ENCODE data around the gene NUDT16L1. TPM values are rescaled to one million over a fixed set of nuclear protein-coding genes. Genes with fewer than 3 reads are reported as not detected.

The NUDT16L1 gene
- polyA plus RNA-seq, 2 donors: 18.5 to 29.3 TPM

DNA sequence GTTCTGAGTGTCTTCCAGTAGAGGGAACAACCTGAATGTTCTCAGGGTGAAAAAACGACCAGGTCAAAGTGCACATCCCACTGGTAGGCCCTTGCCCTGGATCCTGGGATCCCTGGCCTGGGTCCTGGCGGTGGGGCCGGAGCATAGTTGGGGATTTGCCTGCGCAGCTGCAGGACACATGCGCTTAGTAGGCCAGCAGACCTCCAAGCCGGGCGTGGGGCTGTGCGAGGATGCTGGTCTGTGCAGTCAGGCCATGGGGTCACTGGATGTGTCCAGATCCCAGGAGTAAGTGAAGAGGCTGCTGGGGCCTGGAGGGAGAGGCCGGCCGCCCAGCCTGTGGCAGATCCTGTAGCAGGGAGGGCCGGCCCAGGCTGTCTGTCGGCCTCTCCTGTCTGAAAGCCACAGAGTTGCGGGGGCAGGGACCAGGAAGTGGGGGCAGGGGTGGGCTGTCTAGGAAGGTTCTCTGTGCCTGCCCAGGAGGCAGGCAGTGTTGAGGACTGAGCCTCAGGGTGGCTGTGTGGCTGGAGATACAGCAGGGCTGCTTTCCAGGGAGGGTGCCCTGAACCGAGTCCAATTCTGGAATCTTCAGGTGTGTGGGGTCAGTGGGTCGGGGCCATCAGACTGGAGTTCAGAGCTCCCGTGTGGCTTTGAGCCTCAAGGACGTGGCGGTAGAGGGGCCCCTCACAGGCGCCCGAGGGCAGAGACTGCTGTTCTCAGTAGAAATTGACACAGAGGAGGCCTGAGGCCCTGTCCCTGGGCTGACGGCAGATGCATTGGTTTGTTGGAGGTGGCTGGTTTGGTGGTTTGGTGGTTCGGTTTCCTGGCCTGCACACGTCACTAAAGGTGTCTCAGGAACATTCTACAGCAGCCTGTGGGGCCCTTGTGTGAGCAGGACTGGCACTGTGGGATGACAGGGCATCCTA is 17.2 kb upstream of the NUDT16L1 start:
- H3K27ac ChIP-seq (ENCODE audit: low read depth in 2 of 2, low read length in 1 of 2): peak overlapping the region; percentile 8 to 19
- H3K4me1 ChIP-seq (ENCODE audit: control insufficient read depth in 2 of 2, insufficient read depth in 2 of 2, low read length in 1 of 2): peaks cover 0 to 5% of the 10 kb centered on the region in 2 donors
- no peak overlapping the region for H3K4me3 ChIP-seq (ENCODE audit: low read depth in 1 of 2, low read length in 2 of 2)
- peaks cover 3 to 33% of the 10 kb centered on the region in 2 donors for H3K36me3 ChIP-seq (ENCODE audit: control insufficient read depth in 2 of 2, insufficient read depth in 2 of 2, low read length in 1 of 2)
- no peaks in the 10 kb centered on the region for H3K27me3 ChIP-seq (ENCODE audit: control insufficient read depth in 1 of 2, insufficient read depth in 2 of 2, low read length in 2 of 2)
- H3K9me3 ChIP-seq (ENCODE audit: control insufficient read depth in 2 of 2, insufficient read depth in 1 of 2, low read depth in 1 of 2, low read length in 1 of 2): no peaks in the 10 kb centered on the region
- WGBS, 2 donors: 81 to 84% methylated on average over 23 of the region's 23 CpGs

DNA sequence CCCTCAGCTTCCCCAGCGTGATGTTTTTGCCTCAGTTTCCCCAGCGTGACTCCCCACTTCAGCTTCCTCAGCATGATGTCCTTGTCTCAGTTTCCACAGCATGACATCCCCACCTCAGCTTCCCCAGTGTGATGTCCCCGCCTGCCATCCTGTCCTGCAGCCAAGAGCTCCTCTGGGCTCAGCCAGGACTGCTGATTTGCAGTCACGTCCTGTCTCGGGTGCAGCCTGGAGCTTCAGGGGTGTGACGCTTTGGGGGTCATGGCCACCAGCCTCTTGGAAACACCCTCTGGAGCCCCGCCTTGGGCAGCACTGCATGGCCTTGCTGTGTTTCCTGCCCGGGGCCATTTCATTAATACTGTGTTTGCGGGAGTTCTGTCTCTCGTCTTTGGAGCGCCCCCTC is 16.5 kb upstream of the NUDT16L1 start:
- Histone ChIP-seq H3K4me1 (ENCODE audit: control insufficient read depth in 2 of 2, insufficient read depth in 2 of 2, low read length in 1 of 2) (peaks cover 0 to 5% of the 10 kb centered on the region in 2 donors), H3K36me3 (ENCODE audit: control insufficient read depth in 2 of 2, insufficient read depth in 2 of 2, low read length in 1 of 2) (peaks cover 3 to 32% of the 10 kb centered on the region in 2 donors), H3K27ac (ENCODE audit: low read depth in 2 of 2, low read length in 1 of 2) (no peak overlapping the region), H3K4me3 (ENCODE audit: low read depth in 1 of 2, low read length in 2 of 2) (no peak overlapping the region), H3K9me3 (ENCODE audit: control insufficient read depth in 2 of 2, insufficient read depth in 1 of 2, low read depth in 1 of 2, low read length in 1 of 2) (no peaks in the 10 kb centered on the region), H3K27me3 (ENCODE audit: control insufficient read depth in 1 of 2, insufficient read depth in 2 of 2, low read length in 2 of 2) (no peaks in the 10 kb centered on the region)
- 74% methylated on average over 11 of the region's 11 CpGs for WGBS, 2 donors

DNA sequence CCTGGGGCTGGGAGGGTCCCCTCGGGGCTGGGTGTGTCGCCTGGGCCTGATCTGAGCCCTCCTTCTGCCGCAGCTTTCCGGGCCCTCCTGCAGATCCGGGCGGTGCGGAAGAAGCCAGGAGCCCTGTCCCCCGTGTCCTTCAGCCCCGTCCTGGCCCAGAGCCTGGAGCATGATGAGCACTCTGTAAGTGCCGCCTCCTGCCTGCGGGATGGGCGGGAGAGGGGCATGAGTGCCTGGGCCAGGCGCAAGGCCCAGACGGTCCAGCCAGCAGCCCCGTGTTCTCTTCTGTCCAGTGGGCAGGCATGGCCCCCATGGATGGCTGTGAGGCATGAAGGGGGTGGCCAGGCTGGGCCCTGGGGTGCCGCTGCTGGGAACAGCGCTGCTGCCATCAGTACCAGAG is 16.0 kb upstream of the NUDT16L1 start:
- peaks cover 3 to 32% of the 10 kb centered on the region in 2 donors for H3K36me3 ChIP-seq (ENCODE audit: control insufficient read depth in 2 of 2, insufficient read depth in 2 of 2, low read length in 1 of 2)
- H3K4me1 ChIP-seq (ENCODE audit: control insufficient read depth in 2 of 2, insufficient read depth in 2 of 2, low read length in 1 of 2): peaks cover 0 to 5% of the 10 kb centered on the region in 2 donors

DNA sequence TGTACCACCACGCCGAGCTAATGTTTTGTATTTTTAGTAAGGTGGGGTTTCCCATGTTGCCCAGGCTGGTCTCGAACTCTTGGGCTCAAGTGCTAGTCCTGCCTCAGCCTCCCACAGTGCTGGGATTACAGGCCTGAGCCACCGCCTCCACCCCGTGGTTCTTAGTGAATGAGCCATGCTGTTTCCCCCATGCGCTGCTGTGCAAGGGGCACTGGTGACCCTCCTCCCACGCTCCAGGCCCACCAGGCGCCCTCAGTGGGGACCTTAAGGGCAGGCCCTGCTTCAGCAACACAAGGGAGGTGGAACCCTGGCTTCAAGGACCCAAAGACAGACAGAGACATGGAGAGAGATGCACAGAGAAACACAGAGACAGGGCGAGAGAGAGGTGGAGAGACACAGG is 15.4 kb upstream of the NUDT16L1 start:
- Histone ChIP-seq H3K4me1 (ENCODE audit: control insufficient read depth in 2 of 2, insufficient read depth in 2 of 2, low read length in 1 of 2) (peaks cover 0 to 5% of the 10 kb centered on the region in 2 donors), H3K4me3 (ENCODE audit: low read depth in 1 of 2, low read length in 2 of 2) (no peak overlapping the region), H3K36me3 (ENCODE audit: control insufficient read depth in 2 of 2, insufficient read depth in 2 of 2, low read length in 1 of 2) (peaks cover 3 to 36% of the 10 kb centered on the region in 2 donors), H3K27ac (ENCODE audit: low read depth in 2 of 2, low read length in 1 of 2) (no peak overlapping the region), H3K27me3 (ENCODE audit: control insufficient read depth in 1 of 2, insufficient read depth in 2 of 2, low read length in 2 of 2) (no peaks in the 10 kb centered on the region), H3K9me3 (ENCODE audit: control insufficient read depth in 2 of 2, insufficient read depth in 1 of 2, low read depth in 1 of 2, low read length in 1 of 2) (no peaks in the 10 kb centered on the region)
- 93 to 96% methylated on average over 9 of the region's 9 CpGs for WGBS, 2 donors

More for the DNA sequence above, 16.0 kb upstream of the NUDT16L1 start:
- Histone ChIP-seq H3K27ac (ENCODE audit: low read depth in 2 of 2, low read length in 1 of 2) (no peak overlapping the region), H3K4me3 (ENCODE audit: low read depth in 1 of 2, low read length in 2 of 2) (no peak overlapping the region), H3K27me3 (ENCODE audit: control insufficient read depth in 1 of 2, insufficient read depth in 2 of 2, low read length in 2 of 2) (no peaks in the 10 kb centered on the region), H3K9me3 (ENCODE audit: control insufficient read depth in 2 of 2, insufficient read depth in 1 of 2, low read depth in 1 of 2, low read length in 1 of 2) (no peaks in the 10 kb centered on the region)
- WGBS, 2 donors: 82 to 85% methylated on average over 17 of the region's 17 CpGs

DNA sequence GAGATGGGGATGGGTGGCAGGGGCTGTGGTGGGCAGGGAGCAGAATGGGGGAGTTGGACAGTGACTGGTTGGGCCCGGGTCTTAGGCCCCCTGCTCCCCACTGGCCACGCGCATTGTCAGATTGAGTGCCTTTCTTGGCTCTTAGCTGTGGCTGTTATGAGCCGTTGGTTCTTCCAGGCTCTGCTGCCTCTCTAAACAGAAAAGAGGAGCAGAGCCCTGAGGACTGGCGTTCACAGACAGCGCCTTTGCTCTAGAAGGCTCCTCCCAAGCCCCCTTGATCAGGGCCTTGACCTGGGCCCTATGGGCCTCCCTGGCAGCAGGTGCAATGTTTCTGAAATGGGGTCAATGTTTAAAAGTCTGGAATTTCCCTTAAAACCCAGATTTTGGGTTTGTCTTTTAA is 14.8 kb upstream of the NUDT16L1 start:
- no peak overlapping the region for H3K4me3 ChIP-seq (ENCODE audit: low read depth in 1 of 2, low read length in 2 of 2)
- WGBS, 2 donors: 82 to 84% methylated on average over 6 of the region's 6 CpGs
- no peaks in the 10 kb centered on the region for H3K27me3 ChIP-seq (ENCODE audit: control insufficient read depth in 1 of 2, insufficient read depth in 2 of 2, low read length in 2 of 2)
- H3K27ac ChIP-seq (ENCODE audit: low read depth in 2 of 2, low read length in 1 of 2): no peak overlapping the region
- peaks cover 2 to 5% of the 10 kb centered on the region in 2 donors for H3K4me1 ChIP-seq (ENCODE audit: control insufficient read depth in 2 of 2, insufficient read depth in 2 of 2, low read length in 1 of 2)
- no peaks in the 10 kb centered on the region for H3K9me3 ChIP-seq (ENCODE audit: control insufficient read depth in 2 of 2, insufficient read depth in 1 of 2, low read depth in 1 of 2, low read length in 1 of 2)
- peaks cover 0 to 35% of the 10 kb centered on the region in 2 donors for H3K36me3 ChIP-seq (ENCODE audit: control insufficient read depth in 2 of 2, insufficient read depth in 2 of 2, low read length in 1 of 2)

DNA sequence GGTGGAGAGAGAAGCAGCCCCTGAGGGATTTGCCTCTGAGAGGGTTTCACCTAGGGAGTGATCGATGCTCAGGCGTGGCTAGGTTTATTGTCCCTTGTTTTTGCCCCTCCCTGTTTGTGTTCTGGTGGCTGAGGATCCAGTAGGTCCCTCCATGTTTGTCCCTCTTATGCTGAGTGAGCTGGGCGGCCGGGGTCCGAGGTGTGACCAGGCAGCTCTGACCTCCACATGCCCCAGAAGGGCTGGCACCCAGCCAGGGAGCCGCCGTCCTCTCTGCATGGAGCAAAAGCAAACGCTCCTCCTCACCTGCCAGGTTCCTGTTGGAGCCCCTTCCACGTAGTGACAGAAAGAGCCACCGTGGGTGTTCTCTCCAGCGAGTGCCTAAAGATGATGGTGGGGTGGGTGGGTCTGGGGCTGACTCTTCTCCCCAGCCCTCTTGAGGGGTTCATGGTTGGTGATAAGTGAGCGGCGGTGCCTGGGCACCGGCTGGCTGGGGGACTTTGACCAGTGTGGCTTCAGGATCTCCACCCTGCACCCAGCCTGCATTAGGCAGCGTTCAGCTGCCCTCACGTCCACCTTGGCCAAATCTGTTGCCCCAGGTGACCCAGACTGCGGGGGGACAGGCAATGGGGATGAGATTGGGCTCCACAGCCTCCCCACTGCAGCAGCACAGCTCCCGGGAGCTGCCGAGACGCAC is 14.1 kb upstream of the NUDT16L1 start:
- peaks cover 0 to 41% of the 10 kb centered on the region in 2 donors for H3K36me3 ChIP-seq (ENCODE audit: control insufficient read depth in 2 of 2, insufficient read depth in 2 of 2, low read length in 1 of 2)
- peaks cover 2 to 5% of the 10 kb centered on the region in 2 donors for H3K4me1 ChIP-seq (ENCODE audit: control insufficient read depth in 2 of 2, insufficient read depth in 2 of 2, low read length in 1 of 2)
- WGBS, 2 donors: 55 to 67% methylated on average over 20 of the region's 20 CpGs
- H3K4me3 ChIP-seq (ENCODE audit: low read depth in 1 of 2, low read length in 2 of 2): peak overlapping the region in 1 of 2 donors; percentile 3
- H3K27me3 ChIP-seq (ENCODE audit: control insufficient read depth in 1 of 2, insufficient read depth in 2 of 2, low read length in 2 of 2): no peaks in the 10 kb centered on the region
- H3K9me3 ChIP-seq (ENCODE audit: control insufficient read depth in 2 of 2, insufficient read depth in 1 of 2, low read depth in 1 of 2, low read length in 1 of 2): no peaks in the 10 kb centered on the region
- H3K27ac ChIP-seq (ENCODE audit: low read depth in 2 of 2, low read length in 1 of 2): peak overlapping the region; percentile 45 to 52

DNA sequence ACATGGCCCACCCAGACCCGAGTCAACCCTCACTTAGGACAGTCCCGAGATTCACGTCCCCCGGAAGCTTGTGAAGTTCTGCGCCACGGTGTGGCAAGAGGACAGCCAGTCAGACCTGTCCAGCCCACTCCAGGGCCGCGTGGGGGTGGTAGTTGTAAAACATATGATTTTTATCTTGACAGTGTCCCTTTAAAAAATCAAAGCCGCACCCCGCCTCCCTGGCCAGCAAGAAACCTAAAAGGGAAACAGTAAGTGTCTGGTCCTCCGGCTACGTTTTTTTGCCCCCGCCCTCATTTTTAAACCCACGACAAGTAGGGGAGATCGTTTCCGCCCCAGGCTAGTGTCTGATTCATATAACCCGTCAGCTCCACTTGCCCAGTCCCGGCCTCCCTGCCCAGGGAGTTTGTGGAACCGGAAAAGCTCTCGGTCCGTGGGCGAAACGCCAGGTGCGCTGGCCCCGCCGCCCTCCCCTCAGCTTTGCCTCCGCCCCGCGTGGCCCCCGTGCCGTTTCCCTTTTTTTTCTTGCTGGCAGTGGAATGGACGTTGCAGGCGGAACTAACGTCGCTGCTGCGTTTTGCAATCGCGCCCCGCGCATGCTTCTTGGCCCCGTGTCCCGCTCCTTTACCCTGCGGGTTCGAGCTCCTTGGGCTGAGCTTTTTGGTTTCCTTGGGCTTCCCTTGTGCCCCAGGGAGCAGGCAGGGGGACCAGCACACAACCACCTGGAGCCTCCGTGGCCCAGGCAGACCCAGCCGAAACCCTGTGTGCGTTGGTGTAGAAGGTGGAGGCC is 13.3 kb upstream of the NUDT16L1 start:
- Histone ChIP-seq H3K27ac (ENCODE audit: low read depth in 2 of 2, low read length in 1 of 2) (peak overlapping the region; percentile 45 to 52), H3K4me3 (ENCODE audit: low read depth in 1 of 2, low read length in 2 of 2) (peak overlapping the region; percentile 13 to 21), H3K9me3 (ENCODE audit: control insufficient read depth in 2 of 2, insufficient read depth in 1 of 2, low read depth in 1 of 2, low read length in 1 of 2) (no peaks in the 10 kb centered on the region), H3K36me3 (ENCODE audit: control insufficient read depth in 2 of 2, insufficient read depth in 2 of 2, low read length in 1 of 2) (peaks cover 0 to 47% of the 10 kb centered on the region in 2 donors), H3K4me1 (ENCODE audit: control insufficient read depth in 2 of 2, insufficient read depth in 2 of 2, low read length in 1 of 2) (peaks cover 2 to 5% of the 10 kb centered on the region in 2 donors), H3K27me3 (ENCODE audit: control insufficient read depth in 1 of 2, insufficient read depth in 2 of 2, low read length in 2 of 2) (no peaks in the 10 kb centered on the region)
- 41 to 54% methylated on average over 47 of the region's 47 CpGs for WGBS, 2 donors

DNA sequence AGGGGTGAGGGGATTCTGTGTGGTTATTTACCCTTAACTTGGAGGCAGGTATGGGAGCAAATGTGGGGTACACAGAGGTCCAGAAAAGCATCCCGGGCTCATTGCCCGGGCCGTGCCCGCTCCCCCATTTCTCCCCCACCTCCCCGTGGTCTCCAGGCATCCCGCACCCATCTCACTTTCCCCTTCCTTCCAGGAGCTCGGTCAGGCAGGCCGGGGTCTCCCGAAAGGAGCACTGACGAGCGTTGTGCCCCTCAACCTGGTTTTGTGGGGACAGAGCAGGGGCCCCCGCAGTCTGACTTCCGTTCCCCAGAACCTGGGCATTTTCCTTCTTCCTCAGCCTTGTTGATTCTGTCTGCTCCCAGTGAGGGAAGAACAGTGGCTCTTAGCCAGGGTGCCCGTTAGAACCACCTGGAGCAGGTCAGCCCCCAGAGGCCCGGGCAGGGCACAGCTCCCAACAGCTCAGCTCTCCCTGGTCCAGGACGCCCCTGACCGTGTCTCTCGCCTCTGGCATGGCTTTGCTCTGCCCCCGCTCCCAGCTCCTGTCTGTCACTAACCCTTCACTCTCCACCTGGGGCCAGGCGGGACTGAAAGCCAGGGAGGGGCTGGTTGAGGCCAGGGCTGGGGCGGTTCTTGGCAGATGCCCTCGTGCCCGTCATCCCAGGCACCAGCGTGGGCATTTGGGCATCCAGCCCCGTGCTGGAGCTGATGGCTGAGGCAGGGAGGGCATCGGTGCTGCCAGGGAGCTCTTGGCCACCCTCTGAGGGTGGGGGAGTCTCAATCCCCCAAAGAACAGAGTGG is 12.5 kb upstream of the NUDT16L1 start:
- H3K27me3 ChIP-seq (ENCODE audit: control insufficient read depth in 1 of 2, insufficient read depth in 2 of 2, low read length in 2 of 2): no peaks in the 10 kb centered on the region
- peak overlapping the region in 1 of 2 donors; percentile 13 for H3K4me3 ChIP-seq (ENCODE audit: low read depth in 1 of 2, low read length in 2 of 2)

More for the DNA sequence above, 12.5 kb upstream of the NUDT16L1 start:
- Histone ChIP-seq H3K27ac (ENCODE audit: low read depth in 2 of 2, low read length in 1 of 2) (peak overlapping the region; percentile 34 to 52), H3K4me1 (ENCODE audit: control insufficient read depth in 2 of 2, insufficient read depth in 2 of 2, low read length in 1 of 2) (peaks cover 2 to 5% of the 10 kb centered on the region in 2 donors), H3K36me3 (ENCODE audit: control insufficient read depth in 2 of 2, insufficient read depth in 2 of 2, low read length in 1 of 2) (peaks cover 0 to 53% of the 10 kb centered on the region in 2 donors), H3K9me3 (ENCODE audit: control insufficient read depth in 2 of 2, insufficient read depth in 1 of 2, low read depth in 1 of 2, low read length in 1 of 2) (no peaks in the 10 kb centered on the region)
- 62 to 69% methylated on average over 26 of the region's 26 CpGs for WGBS, 2 donors

All from esophagus (tissue), 2 donors.